Astrocyte of the cerebellum (primary cell): ENCODE measurements around the gene SPON1.
"Not testable (repeated sequence)": the region's sequence is repeated elsewhere in the genome, so short reads cannot be mapped to it uniquely, and the experiment has no call there.

ENCODE experiments used
- DNase-seq: peaks from one replicate; pipeline ENCODE4 v3.0.0-alpha.2; 2011; ENCODE audit warnings: low read depth
- H3K4me3 ChIP-seq: 2 replicates; pipeline ENCODE4 v1.5.1; 2011; ENCODE audit warnings: mild to moderate bottlenecking, low read depth, low read length, moderate library complexity
- in situ Hi-C: cut with HindIII; loops from 2 replicates; pipeline ENCODE4 v1.10.0; 2017; ENCODE audit warnings: low sequenced_read_pairs
- TF ChIP-seq, protein P1 (sequence below): IDR thresholded peaks from 2 replicates; pipeline ENCODE4 v1.5.1; 2012; ENCODE audit warnings: low read length, low read depth, moderate library complexity, mild to moderate bottlenecking; ENCODE audit errors: missing control alignments

The SPON1 gene

DNA sequence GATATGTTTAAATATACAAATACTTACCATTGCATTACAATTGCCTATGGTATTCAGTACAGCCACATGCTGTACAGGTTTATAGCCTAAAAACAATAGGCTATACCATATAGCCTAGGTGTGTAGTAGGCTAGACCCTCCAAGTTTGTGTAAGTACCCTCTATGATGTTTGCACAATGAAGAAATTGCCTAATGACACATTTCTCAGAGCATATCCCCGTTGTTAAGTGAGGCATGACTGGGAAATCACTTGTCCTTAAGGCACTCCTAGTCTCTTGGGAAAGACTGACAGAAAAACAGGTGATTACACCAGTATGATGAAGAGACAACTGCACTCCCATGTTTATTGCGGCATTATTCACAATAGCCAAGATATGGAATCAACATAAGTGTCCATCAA lies 187.2 kb downstream of the SPON1 start:
- TF ChIP-seq, protein P1, sequence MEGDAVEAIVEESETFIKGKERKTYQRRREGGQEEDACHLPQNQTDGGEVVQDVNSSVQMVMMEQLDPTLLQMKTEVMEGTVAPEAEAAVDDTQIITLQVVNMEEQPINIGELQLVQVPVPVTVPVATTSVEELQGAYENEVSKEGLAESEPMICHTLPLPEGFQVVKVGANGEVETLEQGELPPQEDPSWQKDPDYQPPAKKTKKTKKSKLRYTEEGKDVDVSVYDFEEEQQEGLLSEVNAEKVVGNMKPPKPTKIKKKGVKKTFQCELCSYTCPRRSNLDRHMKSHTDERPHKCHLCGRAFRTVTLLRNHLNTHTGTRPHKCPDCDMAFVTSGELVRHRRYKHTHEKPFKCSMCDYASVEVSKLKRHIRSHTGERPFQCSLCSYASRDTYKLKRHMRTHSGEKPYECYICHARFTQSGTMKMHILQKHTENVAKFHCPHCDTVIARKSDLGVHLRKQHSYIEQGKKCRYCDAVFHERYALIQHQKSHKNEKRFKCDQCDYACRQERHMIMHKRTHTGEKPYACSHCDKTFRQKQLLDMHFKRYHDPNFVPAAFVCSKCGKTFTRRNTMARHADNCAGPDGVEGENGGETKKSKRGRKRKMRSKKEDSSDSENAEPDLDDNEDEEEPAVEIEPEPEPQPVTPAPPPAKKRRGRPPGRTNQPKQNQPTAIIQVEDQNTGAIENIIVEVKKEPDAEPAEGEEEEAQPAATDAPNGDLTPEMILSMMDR, result no peak
- no peak for DNase-seq
- no peak overlapping the region for H3K4me3 ChIP-seq
- in situ Hi-C loops, result no loop called here

DNA sequence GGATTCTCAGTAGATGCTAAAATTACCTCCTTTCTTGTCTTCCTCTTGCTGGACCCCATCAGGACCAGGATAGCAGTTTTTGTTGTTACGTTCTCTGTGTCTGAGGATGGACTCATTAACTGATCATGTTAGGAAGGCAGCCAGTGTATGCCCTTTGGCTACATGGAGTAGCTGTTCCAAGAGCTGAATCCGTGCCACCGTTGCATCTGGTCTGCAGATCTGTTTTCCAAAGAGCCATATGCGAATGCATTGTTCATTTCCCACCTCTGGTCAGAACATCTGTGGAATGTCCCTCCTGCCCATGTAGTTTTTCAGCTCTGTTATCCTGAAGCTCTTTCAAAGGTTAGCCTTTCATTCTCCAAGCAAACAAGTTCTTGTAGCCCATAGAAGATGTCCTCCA lies 188.4 kb downstream of the SPON1 start:
- H3K4me3 ChIP-seq, result no peak overlapping the region
- DNase-seq, result no peak
- in situ Hi-C loops, result no loop called here
- TF ChIP-seq, protein P1, result no peak

DNA sequence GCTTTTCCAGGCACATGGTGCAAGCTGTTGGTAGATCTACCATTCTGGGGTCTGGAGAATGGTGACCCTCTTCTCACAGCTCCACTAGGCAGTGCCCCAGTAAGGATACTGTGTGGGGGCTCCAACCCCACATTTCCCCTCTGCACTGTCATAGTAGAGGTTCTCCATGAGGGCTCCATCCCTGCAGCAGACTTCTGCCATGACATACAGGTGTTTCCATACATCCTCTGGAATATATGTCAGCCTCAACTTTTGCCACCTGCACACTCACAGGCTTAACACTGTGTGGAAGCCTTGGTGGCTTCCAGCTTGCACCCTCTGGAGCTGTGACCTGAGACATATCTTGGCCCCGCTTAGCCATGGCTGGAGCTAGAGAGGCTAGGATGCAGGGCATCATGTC lies 191.6 kb downstream of the SPON1 start:
- not testable (repeated sequence) for H3K4me3 ChIP-seq, DNase-seq

DNA sequence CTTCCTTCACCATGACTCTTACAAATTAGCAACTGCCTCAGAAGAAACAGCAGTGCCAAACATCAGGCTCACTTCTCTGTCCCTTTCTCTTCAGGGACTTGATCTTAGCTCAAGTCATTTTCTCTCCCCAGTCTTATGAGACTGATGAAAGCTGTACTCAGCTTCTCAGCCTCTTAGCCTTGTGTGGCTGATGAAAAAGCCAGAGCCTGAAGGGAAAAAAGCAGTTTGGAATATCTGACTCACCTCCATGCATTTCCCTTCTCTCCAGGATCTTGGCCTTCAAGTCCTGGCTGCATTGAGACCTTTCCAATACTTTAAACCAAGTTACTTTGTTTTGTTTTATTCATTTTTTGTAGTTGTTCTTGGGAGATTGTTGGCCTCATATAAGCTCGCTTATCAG lies 195.9 kb downstream of the SPON1 start:
- in situ Hi-C loops, result no loop called here
- H3K4me3 ChIP-seq, result no peak overlapping the region
- no peak for DNase-seq
- TF ChIP-seq, protein P1, result no peak

More for the DNA sequence above, 191.6 kb downstream of the SPON1 start:
- in situ Hi-C loops, result not testable (repeated sequence)

DNA sequence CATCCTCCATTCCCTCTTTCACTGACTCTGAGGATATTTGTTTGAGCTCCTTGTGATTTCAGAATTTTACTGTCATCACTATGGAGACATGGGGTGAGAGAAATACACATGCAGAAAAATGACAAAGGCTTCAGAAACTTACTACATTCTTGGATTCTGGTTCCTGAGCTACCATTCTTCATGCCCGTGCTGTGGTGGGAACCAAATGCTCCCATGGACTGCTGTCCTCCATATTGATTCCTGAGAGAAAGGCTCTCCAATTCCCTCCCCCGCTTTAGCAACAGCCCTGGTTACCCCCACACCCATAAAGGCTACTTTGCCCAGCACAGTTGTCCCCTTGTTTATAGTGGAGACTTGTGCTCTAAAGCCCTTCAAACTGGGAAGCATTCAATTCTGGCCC lies 201.1 kb downstream of the SPON1 start:
- TF ChIP-seq, protein P1, result no peak
- in situ Hi-C loops, result no loop called here
- no peak overlapping the region for H3K4me3 ChIP-seq
- DNase-seq, result no peak

DNA sequence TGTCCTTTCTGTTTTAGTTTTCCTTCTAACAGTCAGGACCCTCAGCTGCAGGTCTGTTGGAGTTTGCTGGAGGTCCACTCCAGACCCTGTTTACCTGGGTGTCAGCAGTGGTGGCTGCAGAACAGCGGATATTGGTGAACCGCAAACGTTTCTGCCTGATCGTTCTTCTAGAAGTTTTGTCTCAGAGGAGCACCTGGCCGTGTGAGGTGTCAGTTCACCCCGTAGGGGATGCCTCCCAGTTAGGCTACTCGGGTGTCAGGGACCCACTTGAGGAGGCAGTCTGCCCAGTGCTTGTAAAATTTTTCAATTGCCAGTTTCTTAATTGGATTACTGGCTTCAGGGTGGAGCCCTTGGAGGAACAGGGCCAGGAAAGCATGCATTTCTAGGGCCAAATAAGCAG lies 211.2 kb downstream of the SPON1 start:
- DNase-seq, H3K4me3 ChIP-seq, in situ Hi-C loops: not testable (repeated sequence)

DNA sequence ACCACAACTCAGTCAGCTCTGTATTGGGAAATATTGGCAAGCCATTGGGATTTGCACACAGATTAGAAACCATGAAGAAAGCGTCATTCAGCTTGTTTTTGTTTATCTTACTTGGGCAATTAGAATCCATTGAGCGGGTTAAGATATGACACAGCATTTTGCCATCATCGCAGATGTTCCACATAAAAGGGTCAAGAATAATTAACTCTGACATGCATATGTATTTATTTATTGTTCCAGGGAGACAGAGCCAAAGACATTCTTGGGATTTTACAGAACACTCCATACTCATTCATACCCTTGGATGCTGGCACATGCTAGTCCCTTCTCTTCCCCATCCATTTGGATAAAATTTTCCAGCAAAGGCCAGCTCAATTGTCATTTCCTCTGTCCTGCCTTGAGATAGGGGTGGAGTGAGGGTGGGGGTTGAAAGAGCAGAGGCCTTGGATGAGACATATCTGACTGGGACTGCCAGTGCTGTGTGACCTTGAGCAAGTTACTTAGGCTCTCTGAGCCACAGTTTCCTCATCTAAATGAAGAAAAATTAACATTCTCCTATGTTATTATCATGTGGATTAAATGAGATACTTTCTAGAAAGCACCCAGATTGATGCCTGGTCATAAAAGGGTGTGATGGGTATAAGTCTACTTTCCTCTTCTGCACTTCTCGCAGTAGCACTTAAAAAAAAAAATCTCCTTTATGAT lies 216.7 kb downstream of the SPON1 start:
- peak; percentile 12 for DNase-seq

More for the DNA sequence above, 216.7 kb downstream of the SPON1 start:
- TF ChIP-seq, protein P1, result no peak
- in situ Hi-C loops, result no loop called here
- H3K4me3 ChIP-seq, result no peak overlapping the region
